T47D (cell line): Measurements from ENCODE around the gene COL9A3.
A peak's percentile ranks its signal among the peaks of the same experiment; 100 is the strongest.

Source experiments
- DNase-seq, 2 experiments: peaks; one replicate each; pipeline versions ENCODE4 v3.0.0 to v3.0.0-alpha.2; 2011 to 2012; ENCODE audit warnings: low read depth in 1 of 2, low spot score in 1 of 2
- JUND ChIP-seq: IDR thresholded peaks from 2 replicates; pipeline ENCODE4 v1.6.1; 2012; ENCODE audit warnings: low read depth
- in situ Hi-C: cut with HindIII; loops from 2 replicates; pipeline ENCODE4 v1.10.0; 2016; ENCODE audit warnings: low sequenced_read_pairs, low pct_unique_long_range_greater_than_20kb

The COL9A3 gene

GRCh38 chr20:62794007-62794724 lies 22.7 kb upstream of the COL9A3 start:
- DNase-seq = peak; percentile 95 to 98
- TF ChIP-seq JUND = no peak
- in situ Hi-C loops = no loop called here

- DNase-seq = peak; percentile 64 to 65
- in situ Hi-C loops = no loop called here
- no peak for TF ChIP-seq JUND
These were observed 21.7 kb upstream of the COL9A3 start for GRCh38 chr20:62795023-62795761.

GRCh38 chr20:62796699-62797491 lies 20.0 kb upstream of the COL9A3 start:
- no peak for DNase-seq
- no peak for TF ChIP-seq JUND
- in situ Hi-C loops = no loop called here

DNA sequence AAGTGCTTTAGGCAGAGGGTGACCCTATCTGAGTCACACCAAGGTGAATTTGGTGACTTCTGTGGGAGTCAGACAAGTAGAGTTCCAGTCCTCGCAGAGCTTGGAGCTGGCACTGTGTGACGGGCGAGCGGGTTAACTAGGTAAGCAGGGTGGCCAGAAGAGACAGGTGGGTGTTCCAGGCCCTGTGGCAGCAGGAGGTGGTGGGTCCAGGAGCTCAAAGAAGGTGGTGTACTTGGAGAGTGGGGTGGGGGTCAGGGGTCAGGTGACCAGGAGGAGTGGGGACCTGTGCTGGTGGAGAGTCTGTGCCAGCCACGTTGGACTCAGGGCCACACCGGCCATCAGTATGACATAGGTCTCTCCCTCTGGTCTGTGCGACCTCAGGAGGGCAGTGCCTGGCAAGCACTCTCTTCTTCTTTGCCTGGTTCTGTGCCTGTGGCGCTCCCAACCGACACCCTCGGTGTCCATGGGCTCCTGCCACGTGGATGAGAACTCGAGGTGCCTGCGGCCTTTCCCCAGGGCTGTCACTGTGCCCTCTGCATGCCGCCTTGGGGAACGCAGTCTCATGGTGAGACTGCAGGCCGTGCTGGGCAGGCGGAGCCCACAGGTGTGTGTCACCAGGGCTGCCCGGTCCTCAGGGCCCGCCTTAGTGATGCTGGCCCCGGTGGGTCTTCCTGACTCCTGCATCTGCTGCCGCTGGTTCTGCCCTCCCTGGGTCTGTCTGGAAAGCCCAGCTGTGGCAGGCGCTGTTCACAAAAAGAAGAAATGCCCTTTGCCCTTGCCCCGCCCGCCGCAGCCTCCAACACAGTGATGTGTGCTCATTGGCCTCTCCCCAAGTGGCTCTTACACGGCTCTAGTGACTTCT lies 18.9 kb upstream of the COL9A3 start:
- in situ Hi-C loops = no loop called here
- no peak for DNase-seq
- no peak for TF ChIP-seq JUND

DNA sequence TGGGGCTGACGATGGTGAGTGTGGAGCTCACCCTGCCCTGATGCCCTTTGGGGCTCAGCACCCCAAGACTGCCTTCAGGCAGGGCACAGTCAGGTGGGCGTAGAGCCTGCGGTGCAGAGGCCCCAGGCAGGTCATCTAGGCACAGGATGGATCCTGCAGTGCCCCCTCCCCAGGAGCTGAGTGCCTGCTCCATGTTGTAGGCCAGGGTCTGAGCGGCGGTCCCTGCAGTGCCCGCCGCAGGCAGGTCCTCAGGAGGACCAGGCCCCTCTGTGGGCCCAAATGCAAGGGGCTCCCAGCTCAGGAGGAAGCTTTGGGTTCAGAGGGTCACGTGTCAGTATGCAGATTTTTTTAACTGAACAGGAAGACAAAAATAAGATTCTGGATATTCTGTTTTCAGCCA lies 17.8 kb upstream of the COL9A3 start:
- TF ChIP-seq JUND = no peak
- in situ Hi-C loops = no loop called here
- DNase-seq = no peak

DNA sequence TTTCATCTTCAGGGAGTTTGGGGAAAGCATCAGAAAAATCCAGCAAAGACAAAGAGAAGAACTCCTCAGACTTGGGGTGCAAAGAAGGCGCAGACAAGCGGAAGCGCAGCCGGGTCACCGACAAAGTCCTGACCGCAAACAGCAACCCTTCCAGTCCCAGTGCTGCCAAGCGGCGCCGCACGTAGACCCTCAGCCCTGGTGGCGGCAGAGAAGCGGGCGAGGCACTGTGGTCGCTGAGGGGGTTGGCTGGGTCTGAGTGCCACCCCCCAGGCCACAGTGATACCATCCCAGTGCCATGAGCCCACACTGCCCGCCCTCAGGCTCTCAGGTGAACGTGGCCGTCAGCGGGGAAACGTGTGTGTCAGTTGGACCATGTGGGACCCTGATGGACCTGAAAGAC lies 17.4 kb upstream of the COL9A3 start:
- no peak for TF ChIP-seq JUND
- DNase-seq = no peak
- in situ Hi-C loops = no loop called here

GRCh38 chr20:62799873-62800272 lies 17.0 kb upstream of the COL9A3 start:
- TF ChIP-seq JUND = no peak
- in situ Hi-C loops = no loop called here
- no peak for DNase-seq

DNA sequence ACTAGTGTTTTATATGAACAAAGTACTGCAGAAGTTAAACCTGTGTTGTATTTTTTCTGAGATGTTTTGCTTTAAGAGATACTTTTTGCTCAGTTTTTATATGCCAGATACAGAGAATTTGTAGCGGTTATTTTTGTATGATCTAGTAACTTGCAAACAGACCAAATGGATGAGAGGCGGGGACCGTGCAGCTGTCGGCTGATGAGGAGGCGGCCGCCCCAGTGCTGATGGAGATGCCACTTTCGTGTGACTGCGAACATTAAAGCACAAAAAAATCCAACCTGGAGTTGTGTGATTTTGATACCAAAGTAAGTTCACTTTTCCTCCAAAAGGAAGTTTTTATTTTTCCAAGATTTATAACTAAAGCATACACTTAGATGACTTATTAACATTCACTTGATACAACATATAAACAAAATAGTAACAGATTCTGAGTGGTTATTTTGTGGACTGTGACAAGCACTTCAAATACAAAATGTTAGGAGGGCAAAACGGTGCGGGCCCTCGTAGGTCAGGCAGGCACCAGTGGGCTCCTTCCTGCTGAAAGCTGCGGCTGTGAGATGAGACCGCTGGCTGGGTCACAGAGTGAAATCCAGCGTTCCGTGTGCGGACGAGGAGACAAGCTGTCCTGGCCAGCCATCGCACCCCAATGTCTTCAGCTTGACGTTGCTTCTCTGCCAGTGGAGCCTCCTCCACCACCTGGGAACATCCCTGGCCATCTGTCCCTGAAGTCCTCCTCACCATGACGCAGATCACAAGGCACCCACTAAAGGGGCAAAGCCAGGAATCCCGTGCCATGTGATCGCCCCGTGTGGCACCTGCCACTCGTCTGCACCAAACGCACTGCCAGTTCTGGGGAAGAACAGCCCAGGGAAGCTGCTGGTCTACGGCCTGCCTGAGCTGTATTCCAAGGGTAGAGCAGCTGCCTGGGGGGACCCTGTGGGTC lies 16.3 kb upstream of the COL9A3 start:
- no peak for TF ChIP-seq JUND
- DNase-seq = no peak
- in situ Hi-C loops = no loop called here

DNA sequence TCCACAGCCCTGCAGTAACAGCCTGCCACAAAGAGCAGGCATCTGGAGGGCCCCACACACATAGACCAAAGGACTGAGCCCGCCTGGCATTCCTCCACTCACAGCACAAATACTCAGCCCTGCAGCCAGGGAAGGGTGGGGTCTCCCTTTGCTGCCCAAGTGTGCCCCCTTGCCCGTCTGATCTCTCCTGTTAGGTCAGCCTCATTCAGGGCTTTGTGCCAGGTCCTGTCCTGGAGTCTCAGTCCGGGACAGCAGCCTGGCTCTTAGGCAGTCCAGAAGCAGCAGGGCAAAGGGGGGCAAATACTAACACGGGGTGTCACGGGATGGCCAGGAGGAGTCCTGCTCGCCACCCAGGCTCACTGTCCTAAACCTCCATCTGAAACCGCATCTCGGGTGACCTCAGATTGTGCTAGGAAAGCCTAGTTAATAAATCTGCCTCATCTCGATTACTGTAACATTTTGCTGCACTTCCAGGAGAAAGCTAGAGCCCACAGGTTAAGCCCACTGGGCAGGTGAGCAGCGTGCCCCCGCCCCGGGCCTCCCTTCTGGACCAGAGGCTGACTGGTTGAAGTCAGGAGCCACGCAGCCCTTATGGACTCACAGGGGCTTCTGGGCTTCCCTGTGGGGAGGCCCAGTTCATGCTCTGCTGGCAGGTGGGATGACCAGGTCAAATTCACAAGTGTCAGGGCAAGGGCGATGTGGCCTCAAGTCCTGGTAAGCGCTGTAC lies 15.4 kb upstream of the COL9A3 start:
- in situ Hi-C loops = no loop called here
- no peak for DNase-seq
- TF ChIP-seq JUND = no peak

GRCh38 chr20:62802026-62802712 lies 14.7 kb upstream of the COL9A3 start:
- DNase-seq = no peak
- in situ Hi-C loops = no loop called here
- TF ChIP-seq JUND = no peak
